Measurements from ENCODE around the gene MRGPRF.
A peak's percentile ranks its signal among the peaks of the same experiment; 100 is the strongest.

Gene MRGPRF, protein sequence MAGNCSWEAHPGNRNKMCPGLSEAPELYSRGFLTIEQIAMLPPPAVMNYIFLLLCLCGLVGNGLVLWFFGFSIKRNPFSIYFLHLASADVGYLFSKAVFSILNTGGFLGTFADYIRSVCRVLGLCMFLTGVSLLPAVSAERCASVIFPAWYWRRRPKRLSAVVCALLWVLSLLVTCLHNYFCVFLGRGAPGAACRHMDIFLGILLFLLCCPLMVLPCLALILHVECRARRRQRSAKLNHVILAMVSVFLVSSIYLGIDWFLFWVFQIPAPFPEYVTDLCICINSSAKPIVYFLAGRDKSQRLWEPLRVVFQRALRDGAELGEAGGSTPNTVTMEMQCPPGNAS

GRCh38 chr11:69013009-69013951, at the start of gene MRGPRF:
TSS of gene MRGPRF (minus strand) at chr11:69013246. CDS start at chr11:69009901, 3,345 bp downstream.
- DNase-seq: peak; percentile 59

DNA sequence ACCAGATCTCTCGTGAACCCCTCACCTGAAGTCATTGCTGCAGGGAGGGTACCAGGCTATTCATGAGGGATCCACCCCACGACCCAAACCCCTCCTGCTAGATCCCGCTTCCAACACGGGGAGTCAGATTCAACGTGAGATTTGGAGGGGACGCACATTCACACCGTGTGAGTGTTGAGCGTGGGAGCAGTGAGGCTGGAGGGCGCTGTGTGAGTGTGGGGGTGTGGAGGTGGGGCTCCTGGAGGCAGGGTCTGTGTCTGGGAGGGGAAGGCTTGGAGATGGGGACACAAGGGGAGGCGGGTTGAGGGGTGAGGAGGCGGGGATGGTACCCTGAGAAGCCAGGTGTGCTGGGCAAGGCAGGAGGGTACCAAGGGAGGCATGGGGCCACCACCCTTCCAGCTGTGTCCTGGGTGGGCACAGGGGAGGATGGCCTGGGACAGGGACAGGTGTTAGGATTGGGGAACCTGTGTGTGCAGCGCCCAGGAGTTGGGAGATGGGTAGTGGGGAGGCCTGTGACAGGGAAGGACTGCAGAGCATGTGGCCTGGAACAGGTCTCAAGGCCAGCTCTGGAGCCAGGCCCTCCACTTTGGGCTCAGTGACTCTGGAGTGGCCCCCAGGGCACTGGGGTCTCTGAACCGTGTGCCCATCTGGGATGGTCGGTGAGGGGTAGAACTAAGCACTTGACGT, 49.3 kb upstream of the MRGPRF start:
- no peak for DNase-seq

- DNase-seq: no peak
These were observed 48.6 kb upstream of the MRGPRF start for GRCh38 chr11:69061713-69062053.

DNA sequence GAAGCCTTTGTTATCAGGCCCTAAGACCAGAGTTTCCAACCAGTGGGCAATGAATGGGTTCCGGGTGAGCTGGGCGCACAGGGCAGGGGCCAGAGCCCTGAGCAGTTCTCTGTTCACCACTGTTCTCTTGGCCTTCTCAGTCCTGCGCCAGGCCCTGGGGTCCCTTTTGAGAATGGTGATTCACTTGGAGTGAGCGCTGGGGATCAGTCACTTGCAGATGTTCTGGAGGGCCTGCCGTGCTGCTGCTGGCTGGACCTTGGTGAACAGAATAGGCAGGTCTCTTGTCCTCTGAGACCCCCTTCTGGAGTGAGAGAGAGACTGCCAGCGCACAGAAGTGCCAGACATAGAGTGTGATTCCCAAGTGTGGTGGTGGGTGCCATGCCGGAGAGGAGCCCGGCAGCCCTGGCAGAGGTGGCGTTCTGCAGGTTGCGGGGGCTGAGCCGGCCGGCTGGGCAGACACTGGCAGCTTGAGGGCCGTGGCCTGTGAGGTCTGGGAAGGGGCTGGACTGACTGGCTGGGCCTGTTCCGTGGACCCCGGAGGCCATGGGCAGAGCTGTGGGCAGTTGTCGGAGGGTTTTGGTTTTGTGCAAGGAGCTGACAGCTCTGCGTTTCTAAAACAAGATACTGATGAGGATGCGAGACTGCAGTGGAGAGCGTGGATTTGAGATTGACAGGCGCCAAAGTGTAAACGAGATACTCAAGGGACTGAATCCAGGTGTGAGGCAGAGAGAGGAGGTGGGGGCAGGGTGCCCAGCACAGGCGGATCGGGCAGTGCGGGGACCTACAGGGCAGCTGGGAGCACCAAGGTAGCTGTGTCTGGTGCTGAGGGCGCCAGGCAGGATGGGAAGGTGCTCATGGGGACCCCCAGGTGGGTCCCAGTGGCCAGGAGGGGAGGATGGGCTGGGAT, 48.0 kb upstream of the MRGPRF start:
- no peak for DNase-seq

DNA sequence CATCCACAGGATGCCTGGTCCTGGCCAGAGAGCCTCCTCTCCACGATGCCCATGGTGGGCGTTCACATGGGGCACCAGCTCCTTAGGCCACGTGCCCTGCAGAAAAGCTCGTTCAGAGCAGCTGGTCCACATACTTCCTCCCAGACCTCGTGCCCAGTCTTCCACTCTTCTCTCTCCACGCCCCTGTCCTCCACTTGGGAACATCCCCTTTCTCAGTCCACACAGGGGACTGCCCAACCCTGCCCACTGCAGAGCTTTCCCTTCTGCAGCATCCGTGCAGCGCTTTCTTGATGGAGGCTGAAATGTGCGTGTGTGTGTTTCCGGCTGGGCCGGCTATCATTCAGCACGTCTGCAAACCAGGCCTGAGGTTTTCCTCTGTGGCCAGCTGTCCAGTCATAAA, 46.9 kb upstream of the MRGPRF start:
- no peak for DNase-seq

DNA sequence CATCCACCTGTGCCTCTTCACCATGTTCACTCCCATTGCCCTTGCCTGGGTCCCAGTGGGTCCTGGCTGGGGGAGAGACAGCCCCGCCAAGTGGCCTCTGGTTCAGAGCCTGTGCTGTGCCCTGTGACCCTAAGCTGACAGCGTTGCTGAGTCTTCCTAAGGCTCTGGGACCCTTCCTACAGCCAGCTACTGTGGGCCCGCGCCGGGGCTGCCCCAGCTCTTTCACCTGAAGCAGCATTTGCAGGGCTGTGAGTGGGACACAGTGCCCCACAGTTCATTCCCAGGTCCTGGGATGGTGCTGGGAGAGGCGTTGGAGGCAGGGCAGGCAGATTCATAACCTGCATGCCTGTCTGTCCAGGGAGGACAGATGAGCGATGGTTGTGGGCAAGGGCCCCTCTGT, 46.4 kb upstream of the MRGPRF start:
- DNase-seq: no peak

DNA sequence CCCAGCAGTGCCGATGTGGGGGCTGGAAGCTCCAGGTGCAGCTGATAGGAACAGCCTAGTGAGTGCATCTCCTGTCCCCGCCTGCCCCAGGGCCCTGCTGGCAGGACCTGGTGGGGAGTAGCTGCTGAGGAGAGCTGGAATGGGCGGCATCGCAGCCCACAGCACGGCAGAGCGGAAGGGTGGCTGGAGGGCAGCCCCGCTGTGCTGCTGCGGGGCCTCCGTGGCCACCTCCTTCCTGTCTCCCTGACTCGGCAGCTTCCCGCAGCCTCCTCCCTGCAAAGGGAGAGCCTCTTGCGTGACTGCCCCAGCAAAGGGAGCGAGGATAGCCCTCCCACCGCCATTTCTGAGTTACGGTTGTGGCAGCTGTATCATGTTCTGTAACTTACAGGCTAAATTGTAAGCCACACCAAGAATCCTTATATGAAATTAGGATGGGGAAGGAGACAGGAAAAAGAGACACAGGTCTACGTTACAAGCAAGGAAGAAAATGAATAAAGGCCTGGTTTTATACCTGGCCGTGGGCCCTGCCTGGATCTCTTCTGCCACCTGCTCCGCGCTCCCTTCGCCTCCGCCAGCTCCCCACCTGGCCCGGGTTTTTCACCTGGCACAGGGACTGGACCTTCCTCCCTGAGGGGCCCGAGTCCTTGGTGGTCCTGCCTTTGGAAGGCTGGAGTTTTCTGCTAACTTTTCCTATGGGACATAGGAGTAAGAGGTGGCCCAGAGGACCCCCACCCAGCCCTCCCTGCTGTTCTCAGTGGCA, 45.6 kb upstream of the MRGPRF start:
- no peak for DNase-seq

DNA sequence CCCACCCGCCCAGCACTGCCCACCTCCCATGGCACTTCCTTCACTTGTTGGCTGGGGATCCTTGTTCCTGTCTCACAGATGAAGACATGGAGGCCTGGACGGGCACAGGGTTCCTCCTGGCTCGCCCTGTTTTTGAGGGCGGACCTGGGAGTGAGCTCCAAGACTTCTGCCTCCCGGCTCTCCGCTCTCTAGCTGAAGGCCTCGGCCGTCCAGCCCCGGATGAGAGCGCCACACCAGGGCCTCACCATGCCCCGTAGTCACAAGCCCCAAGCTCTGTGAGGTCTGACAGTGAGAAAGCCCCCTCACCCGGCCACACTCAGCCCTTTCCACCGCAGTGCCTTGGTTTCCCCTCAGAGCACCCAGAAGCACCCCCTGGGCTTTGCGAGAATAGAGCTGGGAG, 44.8 kb upstream of the MRGPRF start:
- no peak for DNase-seq

- no peak for DNase-seq
These were observed 44.2 kb upstream of the MRGPRF start for GRCh38 chr11:69057236-69057635.

GRCh38 chr11:69055598-69056516, 42.8 kb upstream of the MRGPRF start:
- DNase-seq: peak; percentile 93

- no peak for DNase-seq
These were observed 42.2 kb upstream of the MRGPRF start for GRCh38 chr11:69055212-69055586.

- DNase-seq: no peak
These were observed 41.6 kb upstream of the MRGPRF start for GRCh38 chr11:69054397-69055211.

GRCh38 chr11:69053546-69054396, 40.7 kb upstream of the MRGPRF start:
- DNase-seq: no peak

DNA sequence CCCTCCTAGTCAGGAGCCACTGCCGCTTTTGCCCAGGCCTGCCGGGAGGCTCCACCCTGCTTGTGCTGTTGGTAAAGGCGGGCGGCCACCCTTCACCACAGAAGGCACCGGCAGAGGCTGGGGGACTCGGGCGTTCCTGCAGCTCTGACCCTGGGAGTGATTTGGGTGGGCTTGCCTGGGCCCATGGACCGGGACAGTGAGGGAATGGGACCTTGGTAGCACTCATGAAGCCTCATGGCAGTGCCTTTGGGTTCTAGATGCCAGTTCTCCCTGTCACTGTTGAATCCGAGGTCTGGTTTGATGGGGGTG, 40.1 kb upstream of the MRGPRF start:
- no peak for DNase-seq

GRCh38 chr11:69052343-69053168, 39.5 kb upstream of the MRGPRF start:
- DNase-seq: no peak

DNA sequence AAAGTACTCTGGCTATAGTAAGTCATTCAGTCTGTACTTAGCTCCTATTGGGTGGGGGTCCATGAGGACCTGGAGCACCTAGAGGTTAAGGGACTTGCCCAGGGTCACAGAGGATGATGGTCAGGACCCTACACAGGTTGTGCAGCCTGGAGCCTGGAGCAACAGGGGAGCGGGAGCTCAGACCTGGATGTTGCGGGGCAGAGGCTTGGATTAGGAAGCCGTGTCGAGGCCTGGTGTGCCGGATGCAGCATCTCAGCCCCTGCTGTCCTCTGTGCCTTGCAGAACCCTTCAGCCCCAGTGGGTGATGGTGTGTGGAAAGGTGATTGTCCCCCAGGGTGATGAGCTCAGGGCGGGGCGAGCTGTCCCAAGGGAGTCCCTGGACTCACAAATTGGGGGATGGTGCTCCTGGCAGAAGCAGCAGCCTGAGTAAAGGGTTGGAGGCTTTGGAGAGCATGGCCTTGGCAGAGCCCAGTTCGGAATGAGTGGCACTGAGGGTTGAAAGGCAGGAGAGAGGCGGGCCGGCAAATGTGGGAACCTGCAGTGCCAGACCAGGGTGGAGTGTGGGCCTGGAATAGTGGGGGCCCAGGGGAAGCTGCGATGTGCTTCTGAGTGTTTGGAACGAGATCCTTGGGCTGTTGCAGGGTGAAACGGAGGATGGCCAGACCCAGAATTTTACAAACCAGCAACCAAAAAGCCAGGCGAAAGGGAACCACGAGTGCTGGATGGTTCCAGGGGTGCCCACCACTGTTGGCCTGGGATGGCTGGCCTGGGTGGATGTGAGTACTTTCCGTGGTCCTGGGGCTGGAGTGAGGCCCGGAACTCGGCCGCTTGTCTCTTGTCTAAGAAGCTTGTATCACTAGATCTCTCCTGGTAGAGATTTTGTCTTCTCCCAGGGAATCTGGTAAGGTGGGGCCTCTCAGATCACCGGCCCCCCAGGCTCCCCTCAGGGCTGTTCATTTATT, 38.6 kb upstream of the MRGPRF start:
- no peak for DNase-seq
